NCI-H524 (cell line): ENCODE measurements around the gene DBF4B.
"Not testable (repeated sequence)": the region's sequence is repeated elsewhere in the genome, so short reads cannot be mapped to it uniquely, and the experiment has no call there.

ENCODE experiments used
- DNase-seq, 2 experiments: peaks; one replicate each; lab custom pipeline; 2025; lab: John Stamatoyannopoulos, UW

Gene DBF4B

DNA sequence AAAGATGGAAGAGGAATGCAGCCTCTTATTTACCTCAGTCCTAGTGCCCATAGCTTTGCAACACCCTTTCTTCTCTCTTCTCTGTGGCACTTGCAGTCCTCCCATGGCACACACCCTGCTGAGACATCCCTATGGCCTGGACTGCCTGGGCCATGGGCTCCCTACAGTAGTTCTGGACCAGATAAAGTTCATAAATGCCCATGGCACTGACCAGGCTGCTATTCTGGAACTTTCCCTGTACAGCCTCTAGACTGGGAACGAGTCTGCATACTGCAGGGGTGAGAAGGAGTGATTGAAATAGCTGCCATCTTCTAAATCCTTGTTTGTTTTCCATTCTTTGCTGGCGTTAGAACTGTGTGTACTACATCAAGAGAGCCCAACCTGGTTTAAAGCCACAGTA, 25.8 kb downstream of the DBF4B start:
- DNase-seq: no peak

DNA sequence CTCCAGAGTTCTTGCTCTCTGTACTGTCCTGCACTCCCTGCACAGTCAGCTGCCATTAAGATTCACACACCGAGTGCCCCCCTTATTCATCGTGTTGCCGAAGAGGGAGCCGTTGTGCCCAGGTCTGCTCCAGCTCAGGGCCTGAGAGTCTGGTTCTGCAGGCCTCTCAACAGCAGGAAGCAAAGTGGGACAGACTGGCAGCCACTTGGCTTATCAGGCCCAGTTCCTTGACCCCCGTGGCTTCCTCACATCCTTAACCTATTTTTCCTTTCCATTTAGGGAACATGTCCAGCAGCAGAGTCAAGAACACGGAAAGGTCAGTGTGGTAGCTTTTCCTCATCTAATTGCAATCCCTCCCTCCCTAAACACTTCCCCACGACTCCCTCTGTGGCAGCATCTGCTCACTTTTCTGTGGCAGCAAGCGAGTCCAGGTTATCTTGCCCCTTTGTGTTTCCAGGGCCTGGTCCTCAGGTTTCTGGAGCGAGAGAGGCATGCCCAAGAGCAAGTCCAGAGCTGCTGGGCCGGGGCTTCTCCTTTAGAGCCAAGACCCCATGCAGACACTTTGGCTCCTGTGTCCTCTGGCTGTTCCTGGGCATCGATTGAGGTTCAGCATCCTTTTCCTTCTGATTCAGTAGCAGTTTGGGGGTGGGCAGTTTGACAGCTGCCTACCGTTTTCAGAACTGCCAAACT, 28.2 kb downstream of the DBF4B start:
- DNase-seq: no peak

- no peak for DNase-seq
Observed at GRCh38 chr17:44738214-44738906, 29.9 kb downstream of the DBF4B start.

GRCh38 chr17:44741316-44741715, 32.9 kb downstream of the DBF4B start:
- DNase-seq: no peak

DNA sequence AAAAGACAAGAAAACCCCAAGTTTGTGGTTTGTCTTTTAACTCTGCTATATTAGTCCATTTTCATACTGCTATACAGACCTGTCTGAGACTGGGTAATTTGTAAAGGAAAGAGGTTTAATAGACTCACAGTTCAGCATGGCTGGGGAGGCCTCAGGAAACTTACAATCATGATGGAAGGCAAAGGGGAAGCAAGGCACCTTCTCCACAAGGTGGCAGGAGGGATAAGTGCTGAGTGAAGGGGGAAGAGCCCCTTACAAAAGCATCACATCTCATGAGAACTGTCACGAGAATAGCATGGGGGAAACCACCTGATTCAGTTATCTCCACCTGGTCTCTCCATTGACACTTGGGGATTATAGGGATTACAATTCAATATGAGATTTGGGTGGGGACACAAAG, 36.8 kb downstream of the DBF4B start:
- DNase-seq: peak; percentile 21 to 47

- not testable (repeated sequence) for DNase-seq
Observed at GRCh38 chr17:44745738-44746137, 37.3 kb downstream of the DBF4B start.

DNA sequence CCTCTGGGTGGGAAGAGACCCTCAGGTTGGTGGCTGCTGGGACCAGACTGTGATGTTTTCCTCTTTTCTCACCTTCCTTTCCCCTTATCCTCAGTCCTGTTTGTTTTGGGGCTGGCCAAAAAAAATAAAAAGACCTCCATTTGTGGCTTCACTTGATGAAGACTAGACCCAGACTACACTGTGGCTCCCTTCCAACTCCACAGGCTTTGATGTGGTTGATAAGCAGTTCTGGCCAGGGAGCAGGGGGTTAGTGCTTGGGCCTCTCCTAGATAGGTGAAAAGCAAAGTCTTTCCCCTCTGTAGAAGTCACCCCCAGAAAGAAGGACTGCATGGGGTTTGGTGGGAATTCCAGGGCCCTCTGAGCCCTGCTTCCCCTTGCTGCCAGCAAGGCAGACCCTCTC, 39.1 kb downstream of the DBF4B start:
- DNase-seq: no peak

DNA sequence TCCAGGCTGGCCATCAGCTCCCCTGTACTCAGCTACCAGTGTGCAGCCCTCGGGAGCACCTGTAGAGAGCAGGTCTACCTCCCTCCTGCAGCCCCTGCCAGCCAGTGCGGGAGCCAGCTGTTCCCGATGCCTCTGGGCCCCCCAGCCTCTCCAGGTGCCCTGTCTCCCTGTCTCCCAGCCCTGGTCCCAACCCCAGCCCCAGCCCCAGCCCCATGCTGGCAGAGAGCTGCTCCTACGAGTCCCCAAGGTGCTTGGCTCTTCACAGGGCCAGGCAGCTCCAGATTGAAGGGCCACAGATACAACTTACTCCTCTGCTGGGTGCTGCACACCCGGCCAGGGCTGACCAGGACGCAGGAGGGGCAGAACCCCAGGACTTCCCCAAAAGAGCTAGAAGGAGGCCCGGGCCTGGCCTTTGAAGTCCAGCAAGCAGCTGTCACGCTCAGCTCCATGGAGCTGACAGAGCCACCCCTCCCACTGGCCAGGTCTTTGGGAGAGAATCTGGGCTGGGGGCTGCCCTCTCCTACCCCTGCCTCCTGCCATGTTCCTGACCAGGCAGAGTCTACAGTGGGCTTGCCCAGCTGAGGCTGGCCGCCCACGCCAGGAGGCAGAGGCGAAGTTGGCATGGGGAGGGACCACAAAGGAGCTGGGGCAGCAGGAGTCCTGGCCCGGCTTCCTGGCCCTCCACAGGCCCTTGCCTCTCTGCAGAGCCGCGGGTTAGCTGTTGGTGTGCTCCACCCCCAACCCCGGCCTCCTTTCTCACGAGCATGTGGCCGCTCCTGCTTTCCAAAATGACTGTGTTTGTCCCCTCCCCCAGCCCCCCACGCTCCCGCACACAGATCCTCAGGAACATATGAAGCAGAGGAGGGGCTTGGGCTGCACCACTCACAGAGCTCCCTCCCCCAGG, 40.9 kb downstream of the DBF4B start:
- no peak for DNase-seq

DNA sequence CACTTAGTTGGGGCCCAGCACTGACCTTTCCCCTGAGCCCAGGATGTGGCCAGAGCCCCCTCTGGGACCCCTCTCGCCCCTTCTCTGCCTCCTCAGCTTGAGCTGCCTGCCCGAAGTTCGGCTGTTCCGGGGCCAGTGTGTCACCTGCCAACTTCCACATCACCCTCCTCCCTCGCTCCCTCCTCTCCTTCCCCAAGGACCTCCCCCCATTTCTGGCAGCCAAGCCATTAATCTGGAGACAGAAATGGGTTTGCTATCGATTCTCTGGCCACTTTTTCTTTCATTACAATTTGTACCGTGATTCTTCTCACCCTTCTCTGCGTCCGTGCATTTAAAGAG, 41.5 kb downstream of the DBF4B start:
- no peak for DNase-seq

DNA sequence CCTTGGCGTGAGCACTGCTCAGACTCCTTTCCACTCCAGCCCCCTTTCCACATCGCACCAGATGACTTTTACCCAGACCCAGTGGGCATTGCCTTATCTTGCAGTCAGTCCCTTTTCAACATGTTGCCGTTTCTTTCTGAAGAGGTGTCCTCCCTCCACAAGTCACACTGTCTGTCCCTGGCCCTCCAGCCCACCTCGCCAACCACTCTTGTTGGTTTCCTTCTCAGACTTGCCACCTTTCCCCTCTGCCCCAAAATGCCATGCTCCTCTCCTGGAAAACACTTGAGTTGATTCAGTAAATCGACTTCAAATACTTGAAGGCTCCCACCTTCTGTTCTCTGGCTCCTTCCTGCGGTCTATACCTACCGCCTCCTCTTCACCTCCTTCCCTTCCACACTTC, 42.9 kb downstream of the DBF4B start:
- no peak for DNase-seq

DNA sequence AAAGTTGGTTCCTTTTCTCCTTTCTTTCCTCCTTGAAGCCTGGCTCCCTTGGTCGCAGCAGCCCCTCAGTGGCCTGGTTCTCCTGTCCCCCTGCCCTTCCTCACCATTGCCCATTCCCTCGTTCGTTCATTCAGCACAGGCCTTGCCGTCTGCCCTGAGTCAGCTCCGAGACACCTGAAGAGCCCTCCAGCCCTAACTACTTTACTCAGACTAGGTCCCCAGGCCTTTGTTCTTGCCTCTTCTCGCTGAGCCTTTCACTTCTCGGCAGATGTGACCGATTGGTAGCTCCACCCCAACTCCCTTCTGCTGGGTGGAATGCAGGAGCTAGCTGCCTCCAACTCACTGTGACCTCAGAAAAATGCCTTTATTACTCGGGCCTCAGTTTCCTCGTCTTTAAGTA, 43.3 kb downstream of the DBF4B start:
- DNase-seq: no peak

DNA sequence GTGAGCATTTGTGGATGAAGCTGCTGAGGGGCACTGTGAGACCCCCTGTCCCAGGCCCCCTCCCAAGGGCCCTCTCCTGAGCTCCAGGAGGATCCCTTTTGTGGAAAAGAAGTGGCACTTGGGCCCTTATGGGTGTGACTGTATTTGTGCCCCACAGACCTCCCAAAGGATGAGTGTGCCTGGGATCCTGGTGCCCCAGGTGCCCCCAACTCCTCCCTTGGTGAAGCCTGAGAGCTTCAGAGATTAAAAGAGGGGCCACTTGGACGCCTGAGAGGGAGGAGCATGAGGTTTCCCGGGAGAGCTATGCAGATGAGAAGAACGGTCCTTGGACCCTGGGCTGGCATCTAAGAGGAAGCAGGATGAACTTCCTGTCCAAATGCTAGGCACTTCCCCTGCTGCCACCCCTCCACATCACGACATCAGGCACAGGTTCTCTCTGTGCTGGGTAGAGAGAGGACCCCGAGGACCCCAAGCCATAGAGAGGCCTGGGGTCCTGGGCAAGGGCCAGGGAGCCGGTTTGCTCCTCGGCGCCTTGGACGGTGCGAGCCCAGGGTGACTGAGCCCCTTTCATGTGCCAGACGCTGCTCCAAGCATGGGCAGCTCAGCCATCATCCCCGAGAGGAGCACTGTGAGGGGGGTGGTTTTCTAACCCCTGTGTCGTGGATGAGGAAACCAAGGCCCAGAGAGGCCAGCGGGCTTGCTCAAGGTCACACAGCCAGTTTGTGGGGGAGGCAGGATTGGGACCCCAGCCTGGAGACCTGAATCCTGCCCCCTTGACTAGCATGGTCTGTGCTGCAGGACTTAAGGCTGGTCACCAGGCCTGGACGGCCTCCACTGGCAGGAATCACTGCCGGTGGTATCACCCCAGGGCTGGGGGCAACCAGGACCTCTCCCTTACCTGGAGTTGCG, 44.7 kb downstream of the DBF4B start:
- DNase-seq: no peak

DNA sequence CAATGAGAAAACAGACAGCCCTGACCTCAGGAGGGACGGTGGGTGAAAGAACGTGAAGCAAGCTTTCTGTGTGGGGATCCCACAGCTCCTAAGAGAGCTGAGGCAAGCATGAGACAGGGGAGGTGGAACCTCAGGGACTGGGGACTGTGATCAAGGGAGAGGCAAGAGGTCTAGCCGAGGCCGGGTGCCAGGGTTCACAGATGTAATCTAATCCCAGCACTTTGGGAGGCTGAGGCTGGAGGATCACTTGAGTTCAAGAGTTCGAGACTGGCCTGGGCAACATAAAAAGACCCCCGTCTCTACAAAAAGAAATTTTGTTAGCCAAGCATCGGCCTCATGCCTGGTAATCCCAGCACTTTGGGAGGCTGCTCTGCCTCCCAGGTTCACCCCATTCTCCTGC, 45.8 kb downstream of the DBF4B start:
- no peak for DNase-seq

DNA sequence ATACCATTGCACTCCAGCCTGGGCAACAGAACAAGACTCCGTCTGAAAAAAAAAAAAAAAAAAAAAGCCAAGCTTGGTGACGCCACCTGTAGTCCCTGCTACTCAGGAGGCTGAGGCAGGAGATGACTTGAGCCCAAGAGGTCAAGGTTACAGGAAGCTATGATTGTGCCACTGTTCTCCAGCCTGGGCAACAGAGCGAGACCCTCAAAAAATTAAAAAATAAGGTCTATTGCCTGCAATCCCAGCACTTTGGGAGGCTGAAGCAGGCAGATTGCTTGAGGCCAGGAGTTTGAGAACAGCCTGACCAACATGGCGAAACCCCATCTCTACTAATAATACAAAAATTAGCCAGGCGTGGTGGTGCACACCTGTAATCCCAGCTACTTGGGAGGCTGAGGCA, 46.7 kb downstream of the DBF4B start:
- DNase-seq: not testable (repeated sequence)

DNA sequence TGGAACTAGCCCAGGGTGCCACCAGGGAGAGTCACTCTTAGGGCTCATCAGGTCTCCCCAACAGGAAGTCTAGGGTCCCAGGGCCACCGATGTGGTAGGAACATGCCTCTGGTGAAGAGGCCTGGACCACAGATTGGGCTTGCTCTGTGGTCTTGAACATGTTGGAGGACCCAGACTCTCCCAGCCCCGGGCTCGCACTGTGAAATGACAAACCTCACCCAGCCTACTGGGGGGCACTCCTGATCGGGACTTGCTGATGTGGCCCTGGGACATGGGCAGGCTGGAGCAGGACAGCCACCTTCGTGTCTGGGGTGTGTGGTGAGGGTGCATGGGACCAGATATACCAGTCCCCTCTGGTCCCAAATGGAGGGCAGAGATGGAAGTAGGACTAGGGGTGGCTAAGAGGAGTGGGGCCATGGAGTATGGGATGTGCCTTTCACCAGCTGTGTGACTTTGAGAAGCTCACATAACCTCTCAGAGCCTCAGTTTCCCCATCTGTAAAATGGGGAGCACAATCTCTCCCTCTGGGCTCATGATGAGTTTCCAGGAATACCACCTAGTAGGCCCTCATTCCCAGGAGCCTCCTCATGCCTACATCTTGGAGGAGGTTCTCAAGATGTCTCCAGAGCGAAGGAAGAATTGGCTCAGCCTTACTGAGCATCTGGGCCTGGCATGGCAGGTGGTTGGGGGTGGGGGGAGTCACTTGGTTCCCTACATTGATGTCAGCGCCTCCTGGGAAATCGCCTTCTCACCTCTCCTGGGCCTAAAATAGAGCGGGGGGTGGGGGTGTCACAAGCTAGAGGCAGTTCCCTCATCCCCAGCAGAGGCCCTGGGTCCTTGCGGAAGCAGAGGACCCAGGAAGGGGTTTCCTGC, 48.8 kb downstream of the DBF4B start:
- DNase-seq: peak in 1 of 2 experiments; percentile 32

GRCh38 chr17:44757918-44758413, 49.5 kb downstream of the DBF4B start:
- DNase-seq: no peak

- peak; percentile 14 to 35 for DNase-seq
Observed at GRCh38 chr17:44758414-44759085, 50.1 kb downstream of the DBF4B start, which contains the start of gene ADAM11. TSS of gene ADAM11 (plus strand) at chr17:44758988. CDS start at chr17:44759200, 212 bp downstream.

- DNase-seq: peak in 1 of 2 experiments; percentile 47
Observed at GRCh38 chr17:44759086-44759915, 50.8 kb downstream of the DBF4B start.

DNA sequence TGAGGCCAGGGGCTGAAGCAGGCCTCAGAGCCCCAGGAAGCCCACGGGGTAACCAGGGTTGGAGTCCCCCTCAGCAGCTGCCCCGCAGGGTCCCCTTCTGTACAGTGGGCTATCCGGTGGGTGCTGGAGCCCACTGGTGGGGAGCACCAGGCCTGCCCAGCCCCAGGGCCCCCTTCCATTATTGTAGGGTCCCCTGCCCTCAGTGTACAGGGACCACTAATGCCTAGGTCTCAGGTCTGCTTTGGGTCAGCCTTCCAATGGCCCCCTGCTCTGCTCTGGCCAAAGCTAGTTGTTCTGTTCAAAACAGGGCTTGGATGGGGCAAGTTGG, 51.4 kb downstream of the DBF4B start:
- no peak for DNase-seq
